GM06990 (cell line): ENCODE measurements around the gene OXNAD1.

Experiments
- DNase-seq: peaks from one replicate; pipeline ENCODE4 v3.0.0-alpha.2; 2011; ENCODE audit not compliant: insufficient read length; ENCODE audit errors: extremely low read depth
- H3K27me3 ChIP-seq: replicated peaks from 2 replicates; pipeline ENCODE4 v1.6.0; 2011; ENCODE audit warnings: low read length; ENCODE audit not compliant: control insufficient read depth, insufficient read depth
- H3K36me3 ChIP-seq: 2 replicates; pipeline ENCODE4 v1.5.1; 2011; ENCODE audit warnings: low read length; ENCODE audit not compliant: control insufficient read depth, insufficient read depth
- H3K4me3 ChIP-seq: replicated peaks from 2 replicates; pipeline ENCODE4 v1.5.1; 2011; ENCODE audit warnings: low read depth, mild to moderate bottlenecking, control low read depth, low read length
- TF ChIP-seq, protein P1 (sequence below): IDR thresholded peaks from 2 replicates; pipeline ENCODE4 v1.5.1; 2011; ENCODE audit warnings: low read length, control low read depth, mild to moderate bottlenecking, inconsistent platforms; ENCODE audit not compliant: insufficient read depth, poor library complexity, severe bottlenecking

Gene OXNAD1

GRCh38 chr3:16354291-16354690, 89.3 kb downstream of the OXNAD1 start:
- Histone ChIP-seq H3K27me3 (no peaks in the 10 kb centered on the region), H3K36me3 (peaks cover 30% of the 10 kb centered on the region), H3K4me3 (no peak overlapping the region)
- no peak for DNase-seq
- TF ChIP-seq, protein P1, sequence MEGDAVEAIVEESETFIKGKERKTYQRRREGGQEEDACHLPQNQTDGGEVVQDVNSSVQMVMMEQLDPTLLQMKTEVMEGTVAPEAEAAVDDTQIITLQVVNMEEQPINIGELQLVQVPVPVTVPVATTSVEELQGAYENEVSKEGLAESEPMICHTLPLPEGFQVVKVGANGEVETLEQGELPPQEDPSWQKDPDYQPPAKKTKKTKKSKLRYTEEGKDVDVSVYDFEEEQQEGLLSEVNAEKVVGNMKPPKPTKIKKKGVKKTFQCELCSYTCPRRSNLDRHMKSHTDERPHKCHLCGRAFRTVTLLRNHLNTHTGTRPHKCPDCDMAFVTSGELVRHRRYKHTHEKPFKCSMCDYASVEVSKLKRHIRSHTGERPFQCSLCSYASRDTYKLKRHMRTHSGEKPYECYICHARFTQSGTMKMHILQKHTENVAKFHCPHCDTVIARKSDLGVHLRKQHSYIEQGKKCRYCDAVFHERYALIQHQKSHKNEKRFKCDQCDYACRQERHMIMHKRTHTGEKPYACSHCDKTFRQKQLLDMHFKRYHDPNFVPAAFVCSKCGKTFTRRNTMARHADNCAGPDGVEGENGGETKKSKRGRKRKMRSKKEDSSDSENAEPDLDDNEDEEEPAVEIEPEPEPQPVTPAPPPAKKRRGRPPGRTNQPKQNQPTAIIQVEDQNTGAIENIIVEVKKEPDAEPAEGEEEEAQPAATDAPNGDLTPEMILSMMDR: no peak
